SW 1271 (cell line): ENCODE results near the gene C19orf44.
"Not testable (repeated sequence)": the region's sequence is repeated elsewhere in the genome, so short reads cannot be mapped to it uniquely, and the experiment has no call there.

Experiments
- DNase-seq, 2 experiments: peaks; one replicate each; lab custom pipeline; 2025; lab: John Stamatoyannopoulos, UW

The C19orf44 gene

DNA sequence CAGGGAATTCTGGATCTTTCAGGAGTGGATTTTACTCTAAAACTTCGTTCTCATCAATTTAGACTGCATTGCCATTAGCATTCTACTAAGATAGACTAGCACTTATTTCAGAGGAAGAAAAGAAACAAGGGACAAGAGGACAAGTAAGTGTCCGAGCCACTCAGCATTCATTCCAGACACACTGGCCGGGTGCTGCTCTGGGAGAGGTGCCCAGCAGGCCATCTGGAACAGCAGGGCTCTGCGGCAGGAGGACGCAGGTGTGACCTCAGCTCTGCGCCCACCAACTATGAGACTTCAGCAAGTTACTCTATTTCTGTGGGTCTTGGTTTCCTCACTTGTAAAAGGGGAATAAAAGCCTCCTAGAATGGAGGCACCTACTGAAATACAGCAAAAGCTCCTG lies 28.6 kb upstream of the C19orf44 start:
- no peak for DNase-seq

- DNase-seq: no peak
These were observed 25.7 kb upstream of the C19orf44 start for GRCh38 chr19:16470541-16470910.

DNA sequence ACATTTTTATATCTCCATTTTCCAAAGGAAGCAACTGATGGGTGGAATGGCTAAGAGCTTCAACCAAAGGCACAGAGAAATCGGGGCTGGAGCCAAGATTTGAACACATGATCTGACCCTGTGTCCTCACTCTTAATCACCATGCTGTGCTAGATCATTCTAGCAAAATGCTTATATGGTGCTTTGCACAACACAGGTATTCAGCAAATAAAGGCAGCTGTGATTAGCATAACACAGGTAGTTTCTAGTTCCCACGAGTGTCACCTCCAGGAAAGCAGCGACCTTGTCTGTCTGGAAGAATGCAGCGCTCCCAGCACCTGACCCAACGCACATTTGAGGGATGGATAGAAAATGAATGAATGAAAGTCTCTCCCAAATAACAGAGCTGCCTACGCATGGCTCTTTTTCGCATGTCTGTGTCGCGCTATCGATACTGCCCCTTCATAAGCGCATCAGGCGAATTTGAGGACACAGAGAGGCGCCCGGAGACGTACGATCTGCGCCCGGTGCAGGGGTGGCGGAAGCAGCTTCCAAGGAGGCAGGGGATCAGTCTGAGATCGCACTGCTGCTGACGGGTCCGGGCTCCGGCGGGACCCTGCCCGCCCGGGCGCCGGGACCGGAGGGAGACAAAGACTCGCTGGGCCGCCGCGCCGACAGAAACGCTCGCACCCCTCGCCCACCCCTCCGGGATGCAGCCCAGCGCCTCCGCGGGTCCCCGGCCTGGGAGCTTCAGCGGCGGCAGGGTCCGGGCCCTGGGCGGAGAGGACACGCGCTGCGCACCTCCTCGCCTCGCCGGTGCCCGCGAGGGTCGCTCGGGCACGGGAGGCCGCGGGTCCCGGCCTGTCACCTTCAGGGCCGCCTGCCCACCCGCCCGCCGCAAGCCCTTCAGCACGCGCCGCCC lies 25.0 kb upstream of the C19orf44 start:
- DNase-seq: no peak

DNA sequence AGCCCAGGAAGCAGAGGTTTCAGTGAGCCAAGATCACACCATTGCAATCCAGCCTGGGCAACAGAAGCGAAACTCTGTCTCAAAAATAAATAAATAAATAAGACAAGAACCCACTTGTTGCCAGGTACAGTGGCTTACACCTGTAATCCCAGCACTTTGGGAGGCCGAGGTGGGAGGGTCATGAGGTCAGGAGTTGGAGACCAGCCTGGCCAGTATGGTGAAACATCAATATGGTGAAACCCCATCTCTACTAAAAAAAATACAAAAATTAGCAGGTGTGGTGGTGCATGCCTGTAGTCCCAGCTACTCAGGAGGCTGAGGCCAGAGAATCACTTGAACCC lies 23.7 kb upstream of the C19orf44 start:
- DNase-seq: not testable (repeated sequence)

GRCh38 chr19:16472992-16473391 lies 23.2 kb upstream of the C19orf44 start:
- DNase-seq: no peak

- no peak for DNase-seq
These were observed 22.3 kb upstream of the C19orf44 start for GRCh38 chr19:16473875-16474392.

- DNase-seq: no peak
These were observed 19.8 kb upstream of the C19orf44 start for GRCh38 chr19:16476401-16476800.

GRCh38 chr19:16477311-16477710 lies 18.9 kb upstream of the C19orf44 start:
- DNase-seq: no peak

GRCh38 chr19:16482745-16483144 lies 13.4 kb upstream of the C19orf44 start:
- no peak for DNase-seq

DNA sequence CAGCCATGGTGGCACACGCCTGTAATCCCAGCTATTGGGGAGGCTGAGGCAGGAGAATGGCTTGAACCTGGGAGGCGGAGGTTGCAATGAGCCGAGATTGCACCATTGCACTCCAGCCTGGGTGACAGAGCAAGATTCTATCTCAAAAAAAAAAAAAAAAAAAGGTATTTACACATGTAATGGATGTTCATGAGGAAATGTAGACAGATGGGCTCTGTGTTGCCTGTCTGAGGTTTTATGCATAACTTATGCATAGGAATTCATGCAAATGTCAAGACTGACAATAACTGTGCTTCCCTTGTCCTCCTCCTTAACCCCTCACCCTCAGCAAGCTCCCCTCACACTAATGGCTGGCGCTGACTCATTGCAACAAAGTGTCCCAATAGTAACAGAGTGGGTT lies 9.7 kb upstream of the C19orf44 start:
- DNase-seq: not testable (repeated sequence)

DNA sequence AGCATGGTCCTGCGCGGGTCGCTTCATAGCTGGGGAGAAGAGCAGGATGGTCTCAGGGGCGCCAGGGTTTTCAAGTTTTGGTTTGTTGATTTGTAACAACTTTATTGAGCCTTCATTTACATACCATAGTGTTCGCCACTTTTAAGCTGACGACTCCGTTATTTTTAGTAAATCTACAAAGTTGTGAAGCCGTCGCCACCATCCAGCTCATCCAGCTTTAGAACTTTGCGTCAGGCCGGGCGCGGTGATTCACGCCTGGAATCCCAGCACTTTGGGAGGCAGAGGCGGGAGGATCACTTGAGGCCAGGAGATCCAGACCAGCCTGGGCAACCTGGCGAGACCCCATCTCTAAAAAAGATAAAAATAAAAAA lies 404 bp downstream of the C19orf44 start:
- peak in 1 of 2 experiments; percentile 26 for DNase-seq

GRCh38 chr19:16497042-16497441 lies 848 bp downstream of the C19orf44 start:
- no peak for DNase-seq

- no peak for DNase-seq
These were observed 1.6 kb downstream of the C19orf44 start for GRCh38 chr19:16497837-16498236.

- DNase-seq: no peak
These were observed 8.1 kb downstream of the C19orf44 start for GRCh38 chr19:16504271-16504670.

DNA sequence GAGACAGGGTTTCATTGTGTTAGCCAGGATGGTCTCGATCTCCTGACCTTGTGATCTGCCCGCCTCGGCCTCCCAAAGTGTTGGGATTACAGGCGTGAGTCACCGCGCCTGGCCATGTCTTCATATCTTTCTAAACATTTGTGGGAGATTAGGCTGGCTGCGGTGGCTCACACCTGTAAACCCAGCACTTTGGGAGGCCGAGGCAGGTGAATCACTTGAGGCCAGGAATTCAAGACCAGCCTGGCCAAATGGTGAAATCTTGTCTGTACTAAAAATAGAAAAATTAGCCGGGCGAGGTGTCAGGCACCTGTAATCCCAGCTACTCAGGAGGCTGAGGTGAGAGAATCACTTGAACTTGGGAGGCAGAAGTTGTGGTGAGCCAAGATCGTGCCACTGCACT lies 10.0 kb downstream of the C19orf44 start:
- DNase-seq: not testable (repeated sequence)

- no peak for DNase-seq
These were observed 10.8 kb downstream of the C19orf44 start for GRCh38 chr19:16506961-16507360.

DNA sequence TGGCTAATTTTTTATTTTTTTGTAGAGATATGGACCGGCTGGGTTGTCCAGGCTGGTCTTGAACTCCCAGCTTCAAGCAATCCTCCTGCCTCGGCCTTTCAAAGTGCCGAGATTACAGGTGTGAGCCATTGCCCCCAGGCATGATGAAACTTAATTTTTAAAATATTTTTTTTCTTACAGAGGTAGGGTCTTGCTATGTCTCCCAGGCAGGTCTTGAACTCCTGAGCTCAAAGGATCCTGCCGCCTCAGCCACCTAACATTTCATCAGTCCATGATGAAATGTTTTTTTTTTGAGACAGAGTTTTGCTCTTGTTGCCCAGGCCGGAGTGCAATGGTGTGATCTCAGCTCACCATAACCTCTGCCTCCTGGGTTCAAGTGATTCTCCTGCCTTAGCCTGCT lies 12.4 kb downstream of the C19orf44 start:
- DNase-seq: no peak

DNA sequence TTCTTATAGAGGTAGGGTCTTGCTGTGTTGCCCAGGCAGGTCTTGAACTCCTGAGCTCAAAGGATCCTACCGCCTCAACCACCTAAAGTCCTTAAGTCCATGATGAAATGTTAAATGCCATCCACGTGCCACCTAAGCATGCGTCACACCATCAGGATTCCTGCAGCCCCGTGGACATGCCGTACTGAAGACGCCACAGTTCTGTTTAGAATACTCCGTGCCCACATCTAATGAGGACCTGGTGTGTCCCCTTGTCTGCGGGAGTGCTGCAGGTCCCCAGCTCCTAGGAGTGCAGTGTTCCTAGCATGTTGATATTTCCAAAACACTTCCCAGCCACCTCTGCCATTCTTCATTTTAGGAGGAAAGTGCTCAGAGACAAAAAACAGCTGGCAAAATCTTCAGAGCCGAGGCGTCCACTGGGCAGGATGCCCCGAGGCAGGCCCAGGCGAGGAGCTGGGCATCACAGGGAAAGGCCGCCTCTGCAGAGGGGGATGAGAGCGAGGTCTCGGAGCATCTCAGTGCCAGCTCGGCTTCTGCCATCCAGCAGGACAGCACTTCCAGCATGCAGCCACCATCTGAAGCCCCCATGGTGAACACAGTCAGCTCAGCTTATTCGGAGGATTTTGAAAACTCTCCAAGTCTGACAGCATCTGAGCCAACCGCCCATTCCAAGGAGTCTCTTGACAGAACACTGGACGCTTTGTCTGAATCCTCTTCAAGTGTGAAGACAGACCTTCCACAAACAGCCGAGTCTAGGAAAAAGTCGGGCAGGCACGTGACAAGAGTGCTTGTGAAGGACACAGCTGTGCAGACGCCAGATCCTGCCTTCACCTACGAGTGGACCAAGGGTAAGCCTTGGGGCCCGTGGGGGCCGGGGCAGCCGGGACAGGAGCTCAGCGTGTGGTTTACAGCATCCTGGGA lies 13.2 kb downstream of the C19orf44 start:
- DNase-seq: no peak

DNA sequence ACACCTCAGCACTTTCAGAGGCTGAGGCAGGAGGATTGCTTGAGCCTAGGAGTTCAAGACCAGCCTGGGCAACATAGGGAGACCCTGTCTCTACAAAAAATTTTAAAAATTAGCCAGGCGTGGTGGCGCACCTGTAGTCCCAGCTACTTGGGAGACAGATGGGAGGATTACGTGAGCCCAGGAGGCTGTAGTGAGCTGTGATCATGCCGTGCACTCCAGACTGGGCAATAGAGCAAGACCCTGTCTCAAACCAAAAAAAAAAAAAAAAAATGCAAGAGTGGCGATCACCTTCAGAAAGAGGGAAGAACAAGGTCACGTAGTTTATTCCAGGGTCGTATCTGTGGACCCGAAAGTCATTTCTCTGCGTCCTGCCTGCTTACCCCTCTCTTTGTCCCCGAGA lies 16.4 kb downstream of the C19orf44 start:
- not testable (repeated sequence) for DNase-seq

- DNase-seq: no peak
These were observed 18.3 kb downstream of the C19orf44 start for GRCh38 chr19:16514383-16515019.

GRCh38 chr19:16516381-16516780 lies 20.2 kb downstream of the C19orf44 start:
- no peak for DNase-seq

DNA sequence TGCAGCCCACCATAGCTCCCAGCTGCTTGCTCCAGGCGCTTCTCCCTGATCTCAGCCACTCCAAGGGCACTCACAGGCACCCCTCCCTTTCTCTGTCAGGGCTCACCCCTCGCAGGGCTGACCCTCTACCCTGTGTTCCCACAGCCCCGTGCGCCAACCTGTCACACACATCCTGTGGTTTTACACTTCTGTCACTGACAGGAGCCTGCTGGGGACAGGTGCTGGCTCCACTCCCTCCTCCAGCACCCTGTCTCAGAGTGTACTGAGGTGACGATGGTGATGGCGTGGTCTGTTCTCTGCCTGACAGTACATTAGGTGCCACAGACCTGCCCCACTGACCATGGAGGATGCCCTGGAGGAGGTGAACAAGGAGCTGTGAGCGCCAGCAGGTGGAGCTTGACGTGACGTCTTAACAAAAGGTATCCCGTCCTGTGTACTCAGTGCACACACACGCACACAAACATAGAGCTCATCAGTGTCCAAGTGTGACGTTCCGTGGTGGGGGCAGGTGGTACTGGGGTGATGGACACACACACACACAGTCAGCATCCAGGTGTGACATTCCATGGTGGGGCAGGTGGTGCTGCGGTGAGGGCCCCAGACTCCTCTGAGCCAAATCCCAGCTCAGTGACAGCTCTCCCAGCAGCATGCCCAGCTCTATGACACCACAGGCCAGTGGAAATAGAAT lies 20.9 kb downstream of the C19orf44 start:
- DNase-seq: no peak
